ENCODE data around the gene AHRR. TPM values are rescaled to one million over a fixed set of nuclear protein-coding genes. Genes with fewer than 3 reads are reported as not detected.

Gene AHRR
- total and polyA plus RNA-seq, 10 of the 15 experiments (the other 5 are each of a cell fraction or from before 2014, with no cell fraction given) = 0.90 to 35.2 (median 19.2) TPM

- H2AFZ ChIP-seq (ENCODE audit: control insufficient read depth, low read depth, low read length) = no peak overlapping the region
- intact Hi-C loops (cut with micrococcal nuclease; ENCODE audit: unreplicated experiment) (no loop called here), in situ Hi-C loops (cut with MboI) (no loop called here)
- RAD21 ChIA-PET (ENCODE audit: unreplicated experiment) = interaction anchor here (1.5 to 1.7 kb wide), 2 partner anchors 8 to 11 kb away, joined by 3 to 8 read pairs; no protein-coding TSS in a partner anchor
- H3K4me2 ChIP-seq (ENCODE audit: control insufficient read depth, insufficient read depth) = no peak overlapping the region
- no peak overlapping the region for H3K9ac ChIP-seq (ENCODE audit: control insufficient read depth, insufficient read depth, low read length)
- no peak for FAIRE-seq
- CTCF ChIA-PET = interaction anchor here (3.0 kb wide), 1 partner anchor 11 kb away, joined by 13 read pairs; no protein-coding TSS in a partner anchor
- TF ChIP-seq MXI1 (IDR thresholded peaks at IDR 0.05; ENCODE audit: low read depth, low read length) (no peak), GABPA (IDR thresholded peaks at IDR 0.05; ENCODE audit: low read depth) (no peak), ZNF384 (IDR thresholded peaks at IDR 0.05; ENCODE audit: borderline replicate concordance, low read depth, low read length) (no peak), IKZF2 (IDR thresholded peaks at IDR 0.05) (no peak), NFXL1 (IDR thresholded peaks at IDR 0.05; ENCODE audit: borderline replicate concordance) (no peak), ZSCAN29 (IDR thresholded peaks at IDR 0.05) (no peak), SIN3A (IDR thresholded peaks at IDR 0.05; ENCODE audit: low read depth, low read length) (no peak), RAD21 (IDR thresholded peaks at IDR 0.05; ENCODE audit: insufficient read depth, low read depth, low read length) (no peak), SUPT20H (IDR thresholded peaks at IDR 0.05; ENCODE audit: borderline replicate concordance, control insufficient read depth, low read depth, low read length) (no peak), ATF7 (IDR thresholded peaks at IDR 0.05; ENCODE audit: low read depth) (no peak), ASH2L (IDR thresholded peaks at IDR 0.05; ENCODE audit: borderline replicate concordance, low read depth) (no peak)
- TF ChIP-seq, protein P1, sequence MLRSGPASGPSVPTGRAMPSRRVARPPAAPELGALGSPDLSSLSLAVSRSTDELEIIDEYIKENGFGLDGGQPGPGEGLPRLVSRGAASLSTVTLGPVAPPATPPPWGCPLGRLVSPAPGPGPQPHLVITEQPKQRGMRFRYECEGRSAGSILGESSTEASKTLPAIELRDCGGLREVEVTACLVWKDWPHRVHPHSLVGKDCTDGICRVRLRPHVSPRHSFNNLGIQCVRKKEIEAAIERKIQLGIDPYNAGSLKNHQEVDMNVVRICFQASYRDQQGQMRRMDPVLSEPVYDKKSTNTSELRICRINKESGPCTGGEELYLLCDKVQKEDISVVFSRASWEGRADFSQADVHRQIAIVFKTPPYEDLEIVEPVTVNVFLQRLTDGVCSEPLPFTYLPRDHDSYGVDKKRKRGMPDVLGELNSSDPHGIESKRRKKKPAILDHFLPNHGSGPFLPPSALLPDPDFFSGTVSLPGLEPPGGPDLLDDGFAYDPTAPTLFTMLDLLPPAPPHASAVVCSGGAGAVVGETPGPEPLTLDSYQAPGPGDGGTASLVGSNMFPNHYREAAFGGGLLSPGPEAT (IDR thresholded peaks at IDR 0.05; ENCODE audit: low read depth) = no peak
- no peaks in the 10 kb centered on the region for H4K20me1 ChIP-seq (ENCODE audit: control insufficient read depth, insufficient read depth)
- no peak overlapping the region for H3K4me3 ChIP-seq
- H3K9me3 ChIP-seq (replicated peaks; ENCODE audit: control insufficient read depth, insufficient read depth, low read length) = no peaks in the 10 kb centered on the region; the same call in 1 of the 3 replicates
- no peak for ATAC-seq
- SMC1A ChIA-PET (ENCODE audit: uncharacterized antibody, unreplicated experiment) = no interaction called here
- POLR2A ChIA-PET = interaction anchor here (1.0 to 1.1 kb wide), 2 partner anchors 11 to 32 kb away, joined by 3 to 4 read pairs; no protein-coding TSS in a partner anchor
- peaks cover 7% of the 10 kb centered on the region for H3K4me1 ChIP-seq (ENCODE audit: control insufficient read depth, insufficient read depth, low read length)
- BruUV-seq (replicated peaks) = no TSS peak
- H3K27me3 ChIP-seq (replicated peaks in 1 of 2; ENCODE audit: control insufficient read depth in 2 of 2, insufficient read depth in 2 of 2, low read length in 1 of 2) = no peaks in the 10 kb centered on the region
- DNase-seq (ENCODE audit: low read depth, low spot score) = no peak
- peaks cover 38 to 39% of the 10 kb centered on the region in 2 experiments; a peak in 3 of 4 replicates for H3K36me3 ChIP-seq (ENCODE audit: control insufficient read depth in 2 of 2, insufficient read depth in 2 of 2, low read length in 1 of 2)
- H3K27ac ChIP-seq (ENCODE audit: control insufficient read depth, insufficient read depth) = no peak overlapping the region
- 93% methylated on average over 19 of the region's 19 CpGs for WGBS (ENCODE audit: insufficient coverage, insufficient replicate concordance, low lambda C conversion rate, missing lambda C conversion rate)
- peaks cover 24% of the 10 kb centered on the region for H3K79me2 ChIP-seq (ENCODE audit: control insufficient read depth, insufficient read depth, low read length)
Measured at GRCh38 chr5:457195-457961, 135.9 kb downstream of the AHRR start.

All from GM12878 (cell line).